SK-N-MC (cell line): ENCODE results near the gene PACS1.

Source experiments
- DNase-seq: peaks from one replicate; pipeline ENCODE4 v3.0.0-alpha.2; 2011; ENCODE audit warnings: low read depth, low spot score
- H3K27ac ChIP-seq: fragments of 200-600 bp; sonication (generic); 2 replicates; pipeline ENCODE4 v1.5.1; 2016; ENCODE audit warnings: mixed run types
- H3K36me3 ChIP-seq: fragments of 200-600 bp; sonication (generic); 2 replicates; pipeline ENCODE4 v1.6.1; 2017; ENCODE audit warnings: antibody characterized with exemption, low read length, mixed read lengths; ENCODE audit not compliant: insufficient read depth
- H3K4me3 ChIP-seq: fragments of 200-600 bp; sonication (generic); 2 replicates; pipeline ENCODE4 v1.5.1; 2016
- H3K9ac ChIP-seq: fragments of 200-600 bp; sonication (generic); 2 replicates; pipeline ENCODE4 v1.8.0; 2017; ENCODE audit warnings: mixed run types, mixed read lengths; ENCODE audit not compliant: insufficient read length
- H3K9me3 ChIP-seq: fragments of 200-600 bp; sonication (generic); 2 replicates; pipeline ENCODE4 v1.6.1; 2017; ENCODE audit warnings: low read depth, mild to moderate bottlenecking, antibody characterized with exemption, low read length, moderate library complexity, mixed read lengths
- EZH2 ChIP-seq: fragments of 200-600 bp; sonication (generic); IDR thresholded peaks from one replicate; pipeline ENCODE4 v1.6.1; 2017; ENCODE audit warnings: antibody characterized with exemption
- FOXP2 ChIP-seq: optimal IDR thresholded peaks from 2 replicates; pipeline ENCODE3; 2011; ENCODE audit warnings: mild to moderate bottlenecking, moderate library complexity; ENCODE audit not compliant: insufficient read depth; ENCODE audit errors: extremely low read length, control extremely low read depth
- POLR2AphosphoS5 ChIP-seq: IDR thresholded peaks from 2 replicates; pipeline ENCODE4 v1.6.1; 2012; ENCODE audit warnings: mild to moderate bottlenecking, low read depth, low read length, borderline replicate concordance

The PACS1 gene

GRCh38 chr11:66188580-66188979 is 118.5 kb downstream of the PACS1 start:
- Histone ChIP-seq H3K9ac (no peak overlapping the region), H3K36me3 (no peaks in the 10 kb centered on the region), H3K27ac (no peak overlapping the region), H3K4me3 (no peak overlapping the region), H3K9me3 (no peaks in the 10 kb centered on the region)
- no peak for DNase-seq
- TF ChIP-seq EZH2 (no peak), POLR2AphosphoS5 (no peak), FOXP2 (no peak)

GRCh38 chr11:66189031-66189745 is 119.1 kb downstream of the PACS1 start:
- TF ChIP-seq EZH2 (no peak), FOXP2 (no peak), POLR2AphosphoS5 (no peak)
- Histone ChIP-seq H3K9ac (no peak overlapping the region), H3K9me3 (no peaks in the 10 kb centered on the region), H3K27ac (no peak overlapping the region), H3K4me3 (no peak overlapping the region), H3K36me3 (no peaks in the 10 kb centered on the region)
- no peak for DNase-seq

GRCh38 chr11:66190786-66191185 is 120.7 kb downstream of the PACS1 start:
- Histone ChIP-seq H3K4me3 (no peak overlapping the region), H3K27ac (no peak overlapping the region), H3K36me3 (no peaks in the 10 kb centered on the region), H3K9ac (no peak overlapping the region), H3K9me3 (no peaks in the 10 kb centered on the region)
- DNase-seq: no peak
- TF ChIP-seq FOXP2 (no peak), POLR2AphosphoS5 (no peak), EZH2 (no peak)

DNA sequence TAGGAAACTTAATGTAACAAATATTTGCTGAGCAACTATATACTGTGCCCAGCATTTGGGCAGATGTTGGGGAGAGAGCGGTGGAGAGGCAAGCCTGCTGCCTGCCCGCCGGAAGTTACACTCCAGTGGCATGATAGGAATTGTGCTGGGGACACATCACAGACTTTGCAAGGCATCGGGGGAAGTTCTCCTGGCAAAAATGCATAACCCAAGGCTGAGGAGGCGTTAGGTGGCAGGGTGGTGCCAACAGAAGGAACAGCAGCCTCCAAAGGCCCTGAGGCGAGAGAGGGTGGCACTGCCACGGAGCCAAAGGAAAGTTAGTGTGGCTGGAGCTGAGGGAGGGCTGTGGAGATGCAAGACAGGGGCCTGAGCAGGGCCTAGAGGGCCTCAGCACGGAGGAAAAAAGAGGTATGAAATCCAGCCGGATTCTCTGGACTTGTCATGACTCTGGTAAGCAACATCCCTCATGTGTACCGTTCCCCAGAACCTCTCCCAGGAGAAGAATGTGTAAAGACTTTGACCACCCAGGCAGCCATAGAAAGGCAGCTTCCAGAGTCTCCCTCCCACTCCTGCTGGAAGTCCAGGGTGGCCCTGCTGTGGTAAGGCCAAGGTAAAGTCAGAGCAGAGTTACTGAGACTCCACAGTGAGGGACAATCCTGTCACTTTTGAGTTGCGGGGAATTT is 122.2 kb downstream of the PACS1 start:
- Histone ChIP-seq H3K9me3 (no peaks in the 10 kb centered on the region), H3K36me3 (no peaks in the 10 kb centered on the region), H3K4me3 (no peak overlapping the region), H3K27ac (no peak overlapping the region), H3K9ac (no peak overlapping the region)
- DNase-seq: no peak
- no peak for TF ChIP-seq FOXP2
- no peak for TF ChIP-seq POLR2AphosphoS5
- no peak for TF ChIP-seq EZH2

DNA sequence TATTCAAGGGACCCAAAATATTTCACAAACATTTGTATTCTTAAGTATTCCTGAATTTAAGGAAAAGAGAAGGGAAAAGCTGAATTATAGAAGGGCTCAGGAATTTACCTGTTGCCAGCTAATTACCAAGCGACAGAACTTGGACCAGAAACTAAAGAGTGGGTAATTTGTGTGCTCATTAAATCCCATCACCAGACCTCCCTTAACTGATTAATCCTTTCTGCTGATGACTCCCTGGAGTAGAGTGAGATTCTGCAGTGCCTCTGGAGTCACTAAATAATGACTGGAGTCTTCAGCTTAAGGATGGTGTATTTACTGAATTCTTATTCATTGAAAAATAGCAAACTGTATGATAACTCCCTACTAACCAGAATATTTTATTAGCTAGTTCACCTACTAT is 124.3 kb downstream of the PACS1 start:
- Histone ChIP-seq H3K4me3 (no peak overlapping the region), H3K27ac (no peak overlapping the region), H3K9me3 (no peaks in the 10 kb centered on the region), H3K36me3 (peaks cover 4% of the 10 kb centered on the region; the same call in 1 of the 2 replicates), H3K9ac (no peak overlapping the region)
- no peak for DNase-seq
- TF ChIP-seq FOXP2 (no peak), POLR2AphosphoS5 (no peak), EZH2 (no peak)

DNA sequence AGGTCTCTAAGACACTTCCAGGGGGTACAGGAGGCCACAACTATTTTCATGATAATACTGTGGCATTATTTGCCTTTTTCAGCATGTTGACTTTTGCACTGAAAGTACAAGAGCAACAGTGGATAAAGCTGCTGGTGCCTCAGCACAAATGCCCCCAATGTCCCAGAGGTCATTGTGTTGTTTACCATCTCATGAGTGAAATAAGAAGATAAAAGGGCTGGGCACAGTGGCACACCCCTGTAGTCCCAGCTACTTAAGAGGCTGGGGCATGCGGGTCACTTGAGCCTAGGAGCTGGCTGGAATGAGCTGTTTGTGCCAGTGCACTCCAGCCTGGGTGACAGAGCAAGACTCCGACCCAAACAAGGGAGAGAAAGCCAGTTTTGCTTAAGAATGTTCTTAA is 125.8 kb downstream of the PACS1 start:
- Histone ChIP-seq H3K9ac (no peak overlapping the region), H3K36me3 (peaks cover 4% of the 10 kb centered on the region; the same call in 1 of the 2 replicates), H3K4me3 (no peak overlapping the region), H3K9me3 (no peaks in the 10 kb centered on the region), H3K27ac (no peak overlapping the region)
- DNase-seq: no peak
- no peak for TF ChIP-seq FOXP2
- no peak for TF ChIP-seq EZH2
- TF ChIP-seq POLR2AphosphoS5: no peak

DNA sequence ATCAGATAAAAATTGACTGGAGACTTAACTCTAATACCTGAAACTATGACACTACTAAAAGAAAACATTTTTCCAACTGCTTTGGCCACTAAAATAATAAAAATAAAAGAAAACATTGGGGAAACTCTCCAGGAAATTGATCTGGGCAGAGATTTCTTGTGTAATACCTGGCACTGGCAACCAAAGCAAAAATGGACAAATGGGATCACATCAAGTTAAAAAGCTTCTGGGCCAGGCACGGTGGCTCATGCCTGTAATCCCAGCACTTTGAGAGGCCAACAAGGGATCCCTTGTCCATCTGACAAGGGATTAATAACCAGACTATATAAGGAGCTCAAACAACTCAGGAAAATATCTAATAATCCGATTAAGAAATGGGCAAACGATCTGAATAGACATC is 133.8 kb downstream of the PACS1 start:
- TF ChIP-seq EZH2 (no peak), FOXP2 (no peak), POLR2AphosphoS5 (no peak)
- no peak overlapping the region for H3K4me3 ChIP-seq
- H3K27ac ChIP-seq: no peak overlapping the region
- no peaks in the 10 kb centered on the region for H3K36me3 ChIP-seq
- no peak overlapping the region for H3K9ac ChIP-seq
- no peak for DNase-seq
- peaks cover 3% of the 10 kb centered on the region; the same call in 1 of the 2 replicates for H3K9me3 ChIP-seq

DNA sequence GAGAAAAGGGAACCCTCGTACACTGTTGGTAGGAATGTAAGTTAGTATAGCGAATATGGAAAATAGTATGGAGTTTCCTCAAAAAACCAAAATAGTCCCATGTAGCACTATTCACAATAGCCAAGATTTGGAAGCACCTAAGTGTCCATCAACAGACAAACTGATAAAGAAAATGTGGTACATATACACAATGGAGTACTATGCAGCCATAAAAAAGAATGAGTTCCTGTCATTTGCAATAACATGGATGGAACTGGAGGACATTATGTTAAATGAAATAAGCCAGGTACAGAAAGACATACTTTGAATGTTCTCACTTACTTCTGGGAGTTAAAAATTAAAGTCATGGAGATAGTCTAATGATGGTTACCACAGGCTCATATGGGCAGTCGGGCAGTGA is 134.3 kb downstream of the PACS1 start:
- Histone ChIP-seq H3K36me3 (no peaks in the 10 kb centered on the region), H3K27ac (no peak overlapping the region), H3K9ac (no peak overlapping the region), H3K4me3 (no peak overlapping the region), H3K9me3 (peaks cover 3% of the 10 kb centered on the region; the same call in 1 of the 2 replicates)
- no peak for DNase-seq
- no peak for TF ChIP-seq POLR2AphosphoS5
- TF ChIP-seq EZH2: no peak
- no peak for TF ChIP-seq FOXP2
